Smooth muscle cell of the brain vasculature (primary cell): Measurements from ENCODE around the gene FRMD4A.

Experiments
- DNase-seq: peaks from one replicate; pipeline ENCODE4 v3.0.0-alpha.2; 2012; ENCODE audit warnings: low read depth, low spot score

The FRMD4A gene

DNA sequence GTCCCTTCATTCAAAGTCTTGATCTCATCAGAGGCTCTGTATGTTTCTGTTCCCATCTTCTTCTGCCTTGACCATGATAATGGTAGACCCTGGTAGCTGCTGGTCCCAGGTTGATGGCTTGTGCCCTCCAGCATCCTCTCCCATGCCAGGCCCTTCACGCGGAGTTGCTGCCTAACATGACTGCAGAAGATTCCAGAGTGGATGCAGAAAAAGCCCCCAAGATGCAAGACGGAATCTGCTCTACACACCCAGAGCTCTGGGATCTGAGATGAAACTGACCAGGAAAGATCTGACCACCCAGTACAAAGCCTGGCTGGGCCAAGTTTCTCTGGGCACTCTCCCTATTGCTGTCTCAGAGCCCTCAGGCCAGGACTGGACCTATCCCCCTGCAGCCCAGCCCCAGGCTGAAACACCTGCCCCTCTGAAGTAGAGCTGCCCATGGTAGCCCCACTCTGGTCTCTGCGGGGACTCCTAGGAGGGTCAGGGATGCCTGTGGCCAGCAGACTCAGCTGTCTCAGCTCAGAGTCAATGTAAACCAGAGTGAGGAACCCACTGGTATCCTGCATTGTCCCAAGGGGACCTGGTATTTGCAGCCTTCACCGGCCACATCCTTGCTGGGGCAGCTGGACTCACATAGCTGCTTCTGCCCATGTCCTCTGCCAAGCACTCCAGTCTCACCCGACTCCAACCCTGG is 9.5 kb upstream of the FRMD4A start:
- no peak for DNase-seq

GRCh38 chr10:14336736-14337135 is 6.0 kb upstream of the FRMD4A start:
- no peak for DNase-seq

- DNase-seq, result no peak
These were observed 4.0 kb upstream of the FRMD4A start for GRCh38 chr10:14334771-14335170.

- DNase-seq, result no peak
These were observed 2.9 kb upstream of the FRMD4A start for GRCh38 chr10:14333606-14334005.

GRCh38 chr10:14332903-14333302 is 2.2 kb upstream of the FRMD4A start:
- no peak for DNase-seq

DNA sequence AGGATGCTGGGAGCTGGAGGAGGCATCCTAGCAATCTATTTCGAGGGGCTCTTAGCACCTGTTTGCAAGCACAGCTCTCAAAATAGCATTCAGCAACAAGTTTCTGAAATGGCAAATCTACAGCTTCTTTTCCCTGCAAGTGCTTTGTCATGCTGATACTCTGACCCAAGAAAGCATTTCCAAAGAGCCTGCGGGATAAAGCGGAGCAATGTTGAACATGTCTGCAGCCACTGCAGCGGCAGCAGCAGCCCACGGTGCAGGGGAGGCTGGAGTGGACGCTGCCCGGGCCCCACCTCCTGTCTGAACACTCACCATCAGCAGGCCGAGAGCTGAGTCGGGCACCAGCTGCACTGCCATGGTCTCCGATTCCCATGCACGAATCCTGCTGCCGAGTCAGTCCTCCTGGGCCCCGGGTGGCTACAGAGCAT is 964 bp downstream of the FRMD4A start:
- DNase-seq, result no peak

DNA sequence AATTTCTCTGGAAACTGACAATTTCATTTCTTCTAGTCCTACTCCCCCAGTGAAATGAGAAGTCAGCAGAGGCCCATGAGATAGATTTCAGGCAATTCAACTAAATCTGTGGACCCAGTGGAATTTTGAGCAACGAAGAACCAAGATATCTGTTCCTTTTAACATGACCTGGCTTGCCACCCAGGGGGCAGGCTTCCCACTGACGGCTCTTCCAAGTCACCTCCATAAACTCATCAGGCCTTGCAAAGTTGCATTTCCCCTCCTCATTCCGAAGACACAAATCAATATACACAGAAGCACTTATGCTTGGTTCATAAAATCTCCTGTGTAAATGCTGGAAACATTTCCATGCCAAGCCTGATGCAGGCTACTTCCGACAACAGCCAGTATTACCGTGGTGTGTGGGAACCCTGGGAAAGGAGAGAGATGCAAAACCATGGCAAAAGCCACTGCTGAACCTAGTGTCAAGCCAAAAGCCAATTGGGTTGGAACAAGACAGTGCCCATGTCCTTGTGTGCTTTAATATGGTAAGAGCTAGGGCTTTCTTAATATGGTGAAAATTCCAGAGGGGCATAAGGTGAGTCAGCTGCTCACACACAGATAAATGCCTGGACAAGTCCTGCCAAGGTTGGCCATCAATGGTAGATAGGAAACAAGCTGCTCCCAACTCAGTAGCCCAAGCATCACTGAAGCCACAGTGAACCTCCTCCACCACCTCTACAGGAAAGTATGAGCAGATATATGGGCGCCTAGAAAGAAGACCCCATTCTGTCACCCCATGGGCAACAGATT is 1.6 kb downstream of the FRMD4A start:
- DNase-seq, result no peak

- DNase-seq, result no peak
These were observed 3.2 kb downstream of the FRMD4A start for GRCh38 chr10:14327527-14327926.

DNA sequence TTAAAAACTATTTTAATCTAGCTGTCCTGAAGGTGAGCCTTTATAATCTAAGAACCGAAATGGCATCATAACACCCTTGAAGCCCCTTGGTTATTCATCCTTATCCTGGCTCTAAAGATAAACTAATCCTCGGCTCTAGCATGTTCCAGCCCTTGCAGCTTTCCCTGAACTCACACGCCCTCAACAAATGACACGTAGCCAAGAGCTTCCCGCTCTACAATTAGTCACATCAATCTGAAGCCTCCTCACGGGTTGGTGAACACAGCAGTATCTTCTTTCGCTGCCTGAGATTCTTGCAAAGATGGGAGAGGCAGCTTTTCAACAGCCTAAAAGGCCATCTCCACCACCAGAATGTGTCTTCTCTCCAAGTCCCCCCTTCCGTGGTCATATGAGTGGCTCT is 4.1 kb downstream of the FRMD4A start:
- DNase-seq, result no peak

DNA sequence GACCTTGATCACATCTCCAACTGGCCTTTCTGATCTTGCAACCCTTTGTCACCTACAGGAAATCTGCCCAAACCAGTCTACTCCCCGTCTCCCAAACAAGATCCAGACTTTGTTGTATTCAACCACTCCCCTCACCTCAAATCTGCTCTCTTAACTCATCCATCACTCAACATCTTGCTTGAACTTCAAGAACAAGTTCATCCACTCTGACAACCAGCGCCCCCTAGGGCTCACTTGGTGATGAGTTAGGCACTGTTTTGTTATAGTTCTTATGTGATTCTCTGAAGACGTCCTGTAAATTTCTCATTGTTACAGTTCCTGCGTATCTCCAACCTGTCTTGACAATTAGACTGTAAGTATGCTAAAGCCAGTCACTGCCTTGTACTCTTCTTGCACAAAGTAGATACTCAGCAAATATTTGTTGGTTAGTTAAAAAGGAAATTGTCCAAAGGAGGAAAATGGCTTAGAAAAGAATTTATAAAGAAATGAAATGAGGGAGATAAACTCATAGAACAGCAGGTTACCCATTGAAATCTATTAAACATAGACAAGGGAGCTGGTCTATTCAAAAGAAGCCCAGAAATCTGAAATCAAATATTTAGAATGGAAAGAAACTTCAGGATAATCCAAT is 5.3 kb downstream of the FRMD4A start:
- no peak for DNase-seq

DNA sequence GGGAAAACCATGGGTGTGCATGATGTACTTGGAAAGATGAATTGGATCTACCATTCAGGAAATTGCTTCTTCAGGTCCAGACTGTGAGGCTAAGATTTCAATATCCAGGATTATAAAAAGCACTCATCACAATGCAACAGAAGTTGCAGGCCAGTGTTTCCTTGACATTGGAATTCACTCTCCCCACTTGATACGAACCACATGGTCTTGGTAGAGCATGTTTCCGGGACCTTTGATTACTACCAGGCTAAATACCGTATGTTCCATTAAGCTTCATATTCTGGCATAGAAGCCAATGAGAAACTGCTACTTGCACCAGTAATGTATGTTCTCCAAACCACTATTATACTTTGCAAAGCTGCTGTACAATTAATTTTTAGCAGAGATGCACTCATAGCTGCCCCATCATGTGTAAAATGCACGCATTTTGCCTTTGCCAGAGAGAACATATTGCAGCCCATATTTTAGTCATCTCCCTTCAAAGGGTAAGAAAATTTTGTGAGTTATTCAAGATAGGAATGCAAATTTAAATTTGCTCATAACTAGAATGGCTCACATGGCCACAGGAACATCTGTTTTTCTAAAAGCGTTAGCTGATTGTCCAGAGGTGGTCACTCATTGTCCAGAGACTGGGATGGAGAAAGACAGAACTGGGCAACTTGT is 8.1 kb downstream of the FRMD4A start:
- DNase-seq, result no peak

DNA sequence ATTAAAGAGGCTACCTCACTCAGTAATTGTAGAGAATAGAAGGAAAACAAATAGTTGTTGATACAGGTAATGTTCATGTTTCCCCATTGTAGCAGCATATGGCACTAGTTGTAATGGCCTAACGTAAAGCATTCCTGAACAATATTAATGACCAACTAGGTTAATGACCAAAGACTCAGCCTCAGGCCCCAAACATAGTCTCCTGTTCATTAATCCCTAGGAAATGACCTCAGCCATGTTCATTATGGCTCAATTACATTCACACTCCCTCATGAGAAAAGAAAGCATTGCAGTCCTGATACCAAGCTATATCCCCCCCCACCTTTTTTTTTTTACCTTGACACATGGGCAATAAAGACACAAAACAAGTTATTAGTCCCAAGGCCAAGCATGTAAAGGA is 12.7 kb downstream of the FRMD4A start:
- DNase-seq, result no peak

DNA sequence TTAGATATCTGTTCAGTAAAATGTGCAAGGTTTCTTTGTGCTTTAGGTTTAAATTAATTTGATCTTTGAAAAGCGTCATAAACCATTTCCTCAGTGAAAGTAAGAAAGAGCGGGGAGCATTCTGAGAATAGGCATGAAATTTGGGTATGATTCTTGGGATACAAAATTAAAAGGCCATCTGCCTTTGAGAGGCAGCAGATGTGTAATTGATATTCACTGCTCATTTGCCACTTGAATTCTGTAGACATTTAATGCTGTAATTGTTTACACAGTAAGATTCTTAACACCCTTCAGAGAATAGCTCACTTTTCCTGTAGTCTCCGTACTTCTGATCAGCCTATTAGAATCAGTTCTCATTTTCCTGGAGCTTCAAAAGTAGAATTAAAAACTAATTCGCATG is 18.7 kb downstream of the FRMD4A start:
- DNase-seq, result no peak

DNA sequence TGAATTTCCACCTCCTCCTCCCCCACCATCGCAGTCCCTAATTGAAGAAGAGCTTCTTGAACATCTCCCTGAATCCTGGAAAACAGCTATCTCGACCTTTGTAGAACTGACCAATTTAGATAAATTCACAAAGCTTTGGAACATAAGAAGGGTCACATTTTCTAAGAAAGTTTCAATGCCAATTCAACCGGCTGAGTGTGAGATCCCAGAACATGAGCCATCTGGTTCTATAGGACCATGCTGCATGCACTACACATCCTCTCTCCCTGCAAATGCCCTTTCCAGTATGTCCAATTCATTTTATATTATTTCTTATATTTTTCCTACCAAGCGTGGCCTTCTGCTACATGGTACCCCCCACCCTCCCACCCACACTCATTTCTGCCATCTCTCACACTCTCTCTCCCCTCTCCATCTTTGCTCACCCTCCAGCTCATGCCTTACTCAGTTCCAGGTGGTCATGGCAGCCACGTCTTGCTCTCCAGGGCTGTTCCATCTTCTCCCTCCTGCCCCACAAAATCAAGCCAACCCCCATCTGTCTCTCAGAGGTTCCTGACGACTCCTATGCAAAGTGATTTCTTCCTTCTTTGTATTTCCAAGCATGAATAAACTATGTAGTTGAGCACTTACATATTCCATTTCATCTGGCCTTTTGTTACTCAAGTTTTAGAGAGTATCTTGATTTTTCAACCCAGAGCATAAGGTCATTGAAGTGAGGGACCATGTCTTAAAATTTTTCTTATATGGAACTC is 19.3 kb downstream of the FRMD4A start:
- no peak for DNase-seq

GRCh38 chr10:14309593-14309992 is 21.1 kb downstream of the FRMD4A start:
- DNase-seq, result no peak

GRCh38 chr10:14306190-14306589 is 24.5 kb downstream of the FRMD4A start:
- no peak for DNase-seq

DNA sequence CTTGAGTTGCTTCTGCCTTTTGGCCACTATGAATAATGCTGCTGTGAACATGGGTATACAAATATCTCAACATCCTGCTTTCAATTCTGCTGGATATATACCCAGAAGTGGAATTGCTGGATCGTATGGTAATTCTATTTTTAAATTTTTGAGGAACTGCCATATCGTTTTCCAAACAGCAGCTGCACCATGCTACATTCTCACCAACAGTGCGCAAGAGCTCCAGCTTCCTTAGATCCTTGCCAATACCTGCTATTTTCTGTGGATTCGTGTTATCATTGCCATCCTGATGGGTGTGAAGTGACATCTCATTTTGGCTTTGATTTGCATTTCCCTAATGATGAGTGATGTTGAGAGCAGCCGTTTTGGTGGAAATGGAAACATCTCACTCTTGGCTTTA is 26.7 kb downstream of the FRMD4A start:
- no peak for DNase-seq

- no peak for DNase-seq
These were observed 28.7 kb downstream of the FRMD4A start for GRCh38 chr10:14302035-14302434.

GRCh38 chr10:14299556-14299955 is 31.2 kb downstream of the FRMD4A start:
- DNase-seq, result no peak

GRCh38 chr10:14296065-14296709 is 34.5 kb downstream of the FRMD4A start:
- DNase-seq, result peak; percentile 1
